ENCODE measurements around the gene CLIC6.

The CLIC6 gene

GRCh38 chr21:34728479-34728878, 59.7 kb downstream of the CLIC6 start:
- H3K27me3 ChIP-seq (replicated peaks; ENCODE audit: insufficient read depth, low read length) = no peaks in the 10 kb centered on the region
- no peaks in the 10 kb centered on the region for H3K4me1 ChIP-seq (ENCODE audit: low read length)
- no peak overlapping the region for H3K27ac ChIP-seq (ENCODE audit: low read length)
- no peaks in the 10 kb centered on the region for H3K9me2 ChIP-seq (replicated peaks; ENCODE audit: insufficient read depth, low read length)
- H3K9me3 ChIP-seq (replicated peaks; ENCODE audit: insufficient read depth, low read length) = no peaks in the 10 kb centered on the region
- no peaks in the 10 kb centered on the region for H3K36me3 ChIP-seq (replicated peaks; ENCODE audit: insufficient read depth, low read length)
- H4K20me1 ChIP-seq (ENCODE audit: insufficient read depth, low read length) = no peaks in the 10 kb centered on the region
- H3K9ac ChIP-seq (ENCODE audit: low read length) = no peak overlapping the region
- H3F3A ChIP-seq (ENCODE audit: insufficient read depth, low read length) = no peaks in the 10 kb centered on the region
- no peak overlapping the region for H3K4me2 ChIP-seq (ENCODE audit: low read depth, low read length)
- no peaks in the 10 kb centered on the region for H3K79me2 ChIP-seq (ENCODE audit: low read length)
- no peak overlapping the region for H2AFZ ChIP-seq (ENCODE audit: low read length)
- H3K4me3 ChIP-seq (ENCODE audit: low read length) = no peak overlapping the region
- no peak for TF ChIP-seq EZH2 (optimal IDR thresholded peaks at IDR 0.05; ENCODE audit: low read depth, low read length)
- TF ChIP-seq CTCF (IDR thresholded peaks at IDR 0.05; ENCODE audit: low read length) = no peak
- no peak for TF ChIP-seq EZH2phosphoT487 (IDR thresholded peaks at IDR 0.05; ENCODE audit: low read length)
- DNase-seq = no peak

- no peaks in the 10 kb centered on the region for H3K79me2 ChIP-seq (ENCODE audit: low read length)
- H3K9me3 ChIP-seq (replicated peaks; ENCODE audit: insufficient read depth, low read length) = no peaks in the 10 kb centered on the region
- H3K4me3 ChIP-seq (ENCODE audit: low read length) = no peak overlapping the region
- no peaks in the 10 kb centered on the region for H3K36me3 ChIP-seq (replicated peaks; ENCODE audit: insufficient read depth, low read length)
- H3K9ac ChIP-seq (ENCODE audit: low read length) = no peak overlapping the region
- H4K20me1 ChIP-seq (ENCODE audit: insufficient read depth, low read length) = no peaks in the 10 kb centered on the region
- no peak overlapping the region for H3K4me2 ChIP-seq (ENCODE audit: low read depth, low read length)
- H2AFZ ChIP-seq (ENCODE audit: low read length) = no peak overlapping the region
- no peak overlapping the region for H3K27ac ChIP-seq (ENCODE audit: low read length)
- H3K9me2 ChIP-seq (replicated peaks; ENCODE audit: insufficient read depth, low read length) = no peaks in the 10 kb centered on the region
- no peaks in the 10 kb centered on the region for H3K4me1 ChIP-seq (ENCODE audit: low read length)
- DNase-seq = no peak
- TF ChIP-seq EZH2 (optimal IDR thresholded peaks at IDR 0.05; ENCODE audit: low read depth, low read length) = no peak
- no peak for TF ChIP-seq CTCF (IDR thresholded peaks at IDR 0.05; ENCODE audit: low read length)
- TF ChIP-seq EZH2phosphoT487 (IDR thresholded peaks at IDR 0.05; ENCODE audit: low read length) = no peak
- no peaks in the 10 kb centered on the region for H3F3A ChIP-seq (ENCODE audit: insufficient read depth, low read length)
- H3K27me3 ChIP-seq (replicated peaks; ENCODE audit: insufficient read depth, low read length) = no peaks in the 10 kb centered on the region
These were observed 61.4 kb downstream of the CLIC6 start for GRCh38 chr21:34730194-34730593.

- TF ChIP-seq EZH2phosphoT487 (IDR thresholded peaks at IDR 0.05; ENCODE audit: low read length) = no peak
- TF ChIP-seq CTCF (IDR thresholded peaks at IDR 0.05; ENCODE audit: low read length) = no peak
- no peak for TF ChIP-seq EZH2 (optimal IDR thresholded peaks at IDR 0.05; ENCODE audit: low read depth, low read length)
- Histone ChIP-seq H3K27me3 (replicated peaks; ENCODE audit: insufficient read depth, low read length) (no peaks in the 10 kb centered on the region), H3K27ac (ENCODE audit: low read length) (no peak overlapping the region), H3K9me2 (replicated peaks; ENCODE audit: insufficient read depth, low read length) (no peaks in the 10 kb centered on the region), H3K4me1 (ENCODE audit: low read length) (no peaks in the 10 kb centered on the region), H3K36me3 (replicated peaks; ENCODE audit: insufficient read depth, low read length) (no peaks in the 10 kb centered on the region), H3K9ac (ENCODE audit: low read length) (no peak overlapping the region), H4K20me1 (ENCODE audit: insufficient read depth, low read length) (no peaks in the 10 kb centered on the region), H3K4me3 (ENCODE audit: low read length) (no peak overlapping the region), H3F3A (ENCODE audit: insufficient read depth, low read length) (no peaks in the 10 kb centered on the region), H2AFZ (ENCODE audit: low read length) (no peak overlapping the region), H3K4me2 (ENCODE audit: low read depth, low read length) (no peak overlapping the region), H3K79me2 (ENCODE audit: low read length) (no peaks in the 10 kb centered on the region), H3K9me3 (replicated peaks; ENCODE audit: insufficient read depth, low read length) (no peaks in the 10 kb centered on the region)
- no peak for DNase-seq
These were observed 62.1 kb downstream of the CLIC6 start for GRCh38 chr21:34730756-34731445.
